ENCODE data around the gene LIPC. TPM values are rescaled to one million over a fixed set of nuclear protein-coding genes. Genes with fewer than 3 reads are reported as not detected.

The LIPC gene
- total and polyA plus RNA-seq, 9 of the 15 experiments (the other 6 are each of a cell fraction or from before 2014, with no cell fraction given) = 0.07 to 0.41 (median 0.11) TPM; not detected in 2

DNA sequence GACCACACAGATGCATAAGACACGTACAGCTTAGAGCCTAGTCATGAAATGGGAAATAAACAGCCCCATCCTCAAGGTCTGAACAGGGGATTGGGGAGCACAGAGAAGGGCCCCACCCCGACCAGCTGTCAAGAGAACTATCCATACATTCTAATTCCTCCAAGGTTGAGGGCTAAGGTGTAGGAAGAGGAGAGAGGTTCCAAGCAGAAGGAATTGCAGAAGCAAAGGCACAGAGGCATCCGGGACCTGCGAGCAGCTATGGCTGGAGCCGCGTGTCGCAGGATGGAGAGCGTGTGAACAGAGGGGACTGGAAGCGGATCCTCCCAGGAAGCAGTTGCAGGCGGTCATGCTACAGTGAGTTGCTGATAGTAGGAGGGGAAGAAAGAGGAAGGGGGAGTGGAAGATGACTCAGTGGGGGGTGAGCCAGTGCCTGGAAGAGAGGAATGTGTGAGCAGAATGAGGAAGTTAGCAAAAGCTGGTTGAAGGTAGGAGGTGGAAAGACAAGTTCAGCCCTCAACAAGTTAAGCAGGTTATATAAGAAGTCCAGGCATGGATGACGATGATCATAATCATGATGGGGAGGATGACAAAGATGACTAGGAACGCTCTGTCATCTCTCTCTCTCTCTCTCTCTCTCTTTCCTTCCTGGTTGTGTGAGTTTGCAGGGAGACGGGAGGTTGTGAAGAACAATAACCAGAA is 89.7 kb downstream of the LIPC start (continued):
- TF ChIP-seq, protein P1, sequence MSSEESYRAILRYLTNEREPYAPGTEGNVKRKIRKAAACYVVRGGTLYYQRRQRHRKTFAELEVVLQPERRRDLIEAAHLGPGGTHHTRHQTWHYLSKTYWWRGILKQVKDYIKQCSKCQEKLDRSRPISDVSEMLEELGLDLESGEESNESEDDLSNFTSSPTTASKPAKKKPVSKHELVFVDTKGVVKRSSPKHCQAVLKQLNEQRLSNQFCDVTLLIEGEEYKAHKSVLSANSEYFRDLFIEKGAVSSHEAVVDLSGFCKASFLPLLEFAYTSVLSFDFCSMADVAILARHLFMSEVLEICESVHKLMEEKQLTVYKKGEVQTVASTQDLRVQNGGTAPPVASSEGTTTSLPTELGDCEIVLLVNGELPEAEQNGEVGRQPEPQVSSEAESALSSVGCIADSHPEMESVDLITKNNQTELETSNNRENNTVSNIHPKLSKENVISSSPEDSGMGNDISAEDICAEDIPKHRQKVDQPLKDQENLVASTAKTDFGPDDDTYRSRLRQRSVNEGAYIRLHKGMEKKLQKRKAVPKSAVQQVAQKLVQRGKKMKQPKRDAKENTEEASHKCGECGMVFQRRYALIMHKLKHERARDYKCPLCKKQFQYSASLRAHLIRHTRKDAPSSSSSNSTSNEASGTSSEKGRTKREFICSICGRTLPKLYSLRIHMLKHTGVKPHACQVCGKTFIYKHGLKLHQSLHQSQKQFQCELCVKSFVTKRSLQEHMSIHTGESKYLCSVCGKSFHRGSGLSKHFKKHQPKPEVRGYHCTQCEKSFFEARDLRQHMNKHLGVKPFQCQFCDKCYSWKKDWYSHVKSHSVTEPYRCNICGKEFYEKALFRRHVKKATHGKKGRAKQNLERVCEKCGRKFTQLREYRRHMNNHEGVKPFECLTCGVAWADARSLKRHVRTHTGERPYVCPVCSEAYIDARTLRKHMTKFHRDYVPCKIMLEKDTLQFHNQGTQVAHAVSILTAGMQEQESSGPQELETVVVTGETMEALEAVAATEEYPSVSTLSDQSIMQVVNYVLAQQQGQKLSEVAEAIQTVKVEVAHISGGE (CRISPR knock-in tag; IDR thresholded peaks at IDR 0.05) = 0 out of 6 replicates have a peak, but pooled peaks of 1 of the 3 experiments have one; percentile 58
- TF ChIP-seq SMARCE1 (IDR thresholded peaks at IDR 0.05) (peak; percentile 99), ZSCAN29 (IDR thresholded peaks at IDR 0.05) (no peak), ZNF561 (CRISPR knock-in tag; conservative IDR thresholded peaks at IDR 0.05) (no peak), PCBP2 (IDR thresholded peaks at IDR 0.05; ENCODE audit: low read depth, low read length, poor library complexity, severe bottlenecking) (no peak), HNRNPL (IDR thresholded peaks at IDR 0.05; ENCODE audit: low read depth, low read length) (no peak), NCOA2 (IDR thresholded peaks at IDR 0.05; ENCODE audit: partially characterized antibody in 2 of 2) (peak in 1 of 2 experiments; percentile 61), ZBTB8A (IDR thresholded peaks at IDR 0.05; ENCODE audit: partially characterized antibody) (no peak), ZFX (CRISPR knock-in tag; IDR thresholded peaks at IDR 0.05) (peak; percentile 53), ZZZ3 (IDR thresholded peaks at IDR 0.05) (no peak), SMARCA5 (IDR thresholded peaks at IDR 0.05) (no peak)
- TF ChIP-seq, protein P2, sequence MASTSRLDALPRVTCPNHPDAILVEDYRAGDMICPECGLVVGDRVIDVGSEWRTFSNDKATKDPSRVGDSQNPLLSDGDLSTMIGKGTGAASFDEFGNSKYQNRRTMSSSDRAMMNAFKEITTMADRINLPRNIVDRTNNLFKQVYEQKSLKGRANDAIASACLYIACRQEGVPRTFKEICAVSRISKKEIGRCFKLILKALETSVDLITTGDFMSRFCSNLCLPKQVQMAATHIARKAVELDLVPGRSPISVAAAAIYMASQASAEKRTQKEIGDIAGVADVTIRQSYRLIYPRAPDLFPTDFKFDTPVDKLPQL (IDR thresholded peaks at IDR 0.05; ENCODE audit: extremely low read depth, insufficient read length) = no peak
- TF ChIP-seq, protein P3, sequence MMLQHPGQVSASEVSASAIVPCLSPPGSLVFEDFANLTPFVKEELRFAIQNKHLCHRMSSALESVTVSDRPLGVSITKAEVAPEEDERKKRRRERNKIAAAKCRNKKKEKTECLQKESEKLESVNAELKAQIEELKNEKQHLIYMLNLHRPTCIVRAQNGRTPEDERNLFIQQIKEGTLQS (IDR thresholded peaks at IDR 0.05) = peak; percentile 96
- TF ChIP-seq, protein P3 (CRISPR knock-in tag; conservative IDR thresholded peaks at IDR 0.05) = no peak; the same call in 1 of the 2 replicates
- TF ChIP-seq, protein P4, sequence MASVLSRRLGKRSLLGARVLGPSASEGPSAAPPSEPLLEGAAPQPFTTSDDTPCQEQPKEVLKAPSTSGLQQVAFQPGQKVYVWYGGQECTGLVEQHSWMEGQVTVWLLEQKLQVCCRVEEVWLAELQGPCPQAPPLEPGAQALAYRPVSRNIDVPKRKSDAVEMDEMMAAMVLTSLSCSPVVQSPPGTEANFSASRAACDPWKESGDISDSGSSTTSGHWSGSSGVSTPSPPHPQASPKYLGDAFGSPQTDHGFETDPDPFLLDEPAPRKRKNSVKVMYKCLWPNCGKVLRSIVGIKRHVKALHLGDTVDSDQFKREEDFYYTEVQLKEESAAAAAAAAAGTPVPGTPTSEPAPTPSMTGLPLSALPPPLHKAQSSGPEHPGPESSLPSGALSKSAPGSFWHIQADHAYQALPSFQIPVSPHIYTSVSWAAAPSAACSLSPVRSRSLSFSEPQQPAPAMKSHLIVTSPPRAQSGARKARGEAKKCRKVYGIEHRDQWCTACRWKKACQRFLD (CRISPR knock-in tag; IDR thresholded peaks at IDR 0.05) = peak; percentile 86
- TF ChIP-seq, protein P5, sequence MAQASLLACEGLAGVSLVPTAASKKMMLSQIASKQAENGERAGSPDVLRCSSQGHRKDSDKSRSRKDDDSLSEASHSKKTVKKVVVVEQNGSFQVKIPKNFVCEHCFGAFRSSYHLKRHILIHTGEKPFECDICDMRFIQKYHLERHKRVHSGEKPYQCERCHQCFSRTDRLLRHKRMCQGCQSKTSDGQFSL (CRISPR knock-in tag; IDR thresholded peaks at IDR 0.05) = peak; percentile 95
- TF ChIP-seq, protein P5 (tag; IDR thresholded peaks at IDR 0.05) = peak in 1 of 2 experiments; percentile 71; a peak in 2 of 4 replicates
